HEK293 (cell line): Measurements from ENCODE around the gene BCL2L11.

Experiments used
- CTCF ChIP-seq: fragments of 450-650 bp; formaldehyde crosslinking; IDR thresholded peaks from 2 replicates; pipeline ENCODE4 v1.5.1; 2016; ENCODE audit warnings: missing biosample characterization, missing genetic modification characterization
- YY1 ChIP-seq: fragments of 450-650 bp; formaldehyde crosslinking; IDR thresholded peaks from 2 replicates; pipeline ENCODE4 v1.5.1; 2018; ENCODE audit warnings: missing biosample characterization, missing genetic modification characterization
- ZNF658 ChIP-seq: fragments of 450-650 bp; formaldehyde crosslinking; IDR thresholded peaks from 2 replicates; pipeline ENCODE4; 2016; ENCODE audit warnings: missing biosample characterization, missing genetic modification characterization

DNA sequence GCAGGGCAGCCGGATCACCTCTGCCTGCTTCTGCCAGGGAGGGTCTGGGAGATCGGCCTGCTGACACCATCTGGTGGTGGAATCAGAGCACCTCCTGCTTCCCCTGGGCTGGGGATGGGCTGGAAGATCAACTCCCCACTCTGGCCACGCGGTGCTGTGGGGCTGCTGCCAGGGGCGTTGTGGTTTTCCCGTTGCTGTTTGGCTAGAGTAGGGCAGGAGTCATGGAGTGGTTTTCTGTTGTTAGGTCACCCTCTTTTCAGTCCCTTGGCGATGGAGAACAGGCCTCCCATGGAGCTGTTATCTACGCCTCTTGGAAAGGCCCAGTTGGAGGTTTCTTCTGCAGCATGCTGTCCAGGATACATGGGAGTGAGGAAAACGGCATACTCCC, 15.2 kb downstream of the BCL2L11 start:
- TF ChIP-seq ZNF658 (tag by site-specific recombination) (no peak), CTCF (tag by site-specific recombination) (peak; percentile 81), YY1 (tag by site-specific recombination) (no peak)
